Measurements from ENCODE around the gene SYNPO. TPM values are rescaled to one million over a fixed set of nuclear protein-coding genes. Genes with fewer than 3 reads are reported as not detected.

The SYNPO gene
- polyA plus RNA-seq, 1 donor from 2014 or later: not detected

GRCh38 chr5:150671509-150672236, 31.2 kb downstream of the SYNPO start:
- H3K9me3 ChIP-seq (ENCODE audit: low read length): no peaks in the 10 kb centered on the region
- H3K79me2 ChIP-seq (replicated peaks; ENCODE audit: insufficient read depth, low read length): no peaks in the 10 kb centered on the region
- no peak overlapping the region for H3K9ac ChIP-seq (ENCODE audit: low read length)
- H3K4me2 ChIP-seq (ENCODE audit: low read length): no peak overlapping the region
- H3K27ac ChIP-seq (ENCODE audit: low read length): no peak overlapping the region
- no peaks in the 10 kb centered on the region for H3F3A ChIP-seq (ENCODE audit: insufficient read depth, low read length, poor library complexity, severe bottlenecking)
- no peak for TF ChIP-seq CTCF (IDR thresholded peaks at IDR 0.05; ENCODE audit: poor library complexity, severe bottlenecking)
- TF ChIP-seq MXI1 (conservative IDR thresholded peaks at IDR 0.05; ENCODE audit: poor library complexity, severe bottlenecking): no peak
- TF ChIP-seq TAF1 (IDR thresholded peaks at IDR 0.05; ENCODE audit: low read depth): no peak
- no peak for TF ChIP-seq EP300 (conservative IDR thresholded peaks at IDR 0.05; ENCODE audit: poor library complexity, severe bottlenecking)
- no peak for TF ChIP-seq POLR2AphosphoS5 (IDR thresholded peaks at IDR 0.05)
- peak overlapping the region; percentile 60 for H3K4me3 ChIP-seq (ENCODE audit: low read length)
- H2AFZ ChIP-seq (ENCODE audit: low read depth, low read length): no peak overlapping the region
- no peaks in the 10 kb centered on the region for H3K9me2 ChIP-seq (ENCODE audit: insufficient read depth, low read length)
- peaks cover 30% of the 10 kb centered on the region for H3K27me3 ChIP-seq (ENCODE audit: insufficient read depth, low read depth, low read length)
- H4K20me1 ChIP-seq (ENCODE audit: insufficient read depth): no peaks in the 10 kb centered on the region
- no peaks in the 10 kb centered on the region for H3K36me3 ChIP-seq (ENCODE audit: insufficient read depth, low read length)

- Histone ChIP-seq H3F3A (ENCODE audit: insufficient read depth, low read length, poor library complexity, severe bottlenecking) (no peaks in the 10 kb centered on the region), H4K20me1 (ENCODE audit: insufficient read depth) (no peaks in the 10 kb centered on the region), H3K4me2 (ENCODE audit: low read length) (no peak overlapping the region), H3K9me3 (ENCODE audit: low read length) (no peaks in the 10 kb centered on the region), H3K4me3 (ENCODE audit: low read length) (peak overlapping the region; percentile 60), H3K36me3 (ENCODE audit: insufficient read depth, low read length) (no peaks in the 10 kb centered on the region), H3K27ac (ENCODE audit: low read length) (no peak overlapping the region), H3K27me3 (ENCODE audit: insufficient read depth, low read depth, low read length) (peaks cover 30% of the 10 kb centered on the region), H2AFZ (ENCODE audit: low read depth, low read length) (no peak overlapping the region), H3K9ac (ENCODE audit: low read length) (no peak overlapping the region), H3K9me2 (ENCODE audit: insufficient read depth, low read length) (no peaks in the 10 kb centered on the region), H3K79me2 (replicated peaks; ENCODE audit: insufficient read depth, low read length) (no peaks in the 10 kb centered on the region)
- TF ChIP-seq REST (IDR thresholded peaks at IDR 0.05; ENCODE audit: borderline replicate concordance) (no peak), EZH2 (IDR thresholded peaks at IDR 0.05; ENCODE audit: borderline replicate concordance, insufficient read depth, low read length, poor library complexity, severe bottlenecking) (no peak)
These were observed 31.9 kb downstream of the SYNPO start for GRCh38 chr5:150672237-150672883.

- Histone ChIP-seq H3K4me2 (ENCODE audit: low read length) (no peak overlapping the region), H3F3A (ENCODE audit: insufficient read depth, low read length, poor library complexity, severe bottlenecking) (no peaks in the 10 kb centered on the region), H3K36me3 (ENCODE audit: insufficient read depth, low read length) (no peaks in the 10 kb centered on the region), H3K9me3 (ENCODE audit: low read length) (no peaks in the 10 kb centered on the region), H3K9ac (ENCODE audit: low read length) (no peak overlapping the region), H3K27me3 (ENCODE audit: insufficient read depth, low read depth, low read length) (peaks cover 30% of the 10 kb centered on the region), H3K27ac (ENCODE audit: low read length) (no peak overlapping the region), H3K9me2 (ENCODE audit: insufficient read depth, low read length) (no peaks in the 10 kb centered on the region), H3K79me2 (replicated peaks; ENCODE audit: insufficient read depth, low read length) (no peaks in the 10 kb centered on the region), H4K20me1 (ENCODE audit: insufficient read depth) (no peaks in the 10 kb centered on the region), H2AFZ (ENCODE audit: low read depth, low read length) (no peak overlapping the region), H3K4me3 (ENCODE audit: low read length) (no peak overlapping the region)
- no peak for TF ChIP-seq CTCF (IDR thresholded peaks at IDR 0.05; ENCODE audit: poor library complexity, severe bottlenecking)
- TF ChIP-seq RAD21 (conservative IDR thresholded peaks at IDR 0.05): no peak
- no peak for TF ChIP-seq EZH2 (IDR thresholded peaks at IDR 0.05; ENCODE audit: borderline replicate concordance, insufficient read depth, low read length, poor library complexity, severe bottlenecking)
- TF ChIP-seq REST (IDR thresholded peaks at IDR 0.05; ENCODE audit: borderline replicate concordance): no peak
- no peak for TF ChIP-seq POLR2AphosphoS5 (IDR thresholded peaks at IDR 0.05)
- TF ChIP-seq TAF1 (IDR thresholded peaks at IDR 0.05; ENCODE audit: low read depth): no peak
- TF ChIP-seq SMC3 (conservative IDR thresholded peaks at IDR 0.05; ENCODE audit: poor library complexity): no peak
- TF ChIP-seq EP300 (conservative IDR thresholded peaks at IDR 0.05; ENCODE audit: poor library complexity, severe bottlenecking): no peak
These were observed 32.4 kb downstream of the SYNPO start for GRCh38 chr5:150672884-150673275.

Data from neural cell (in vitro differentiated cells).